GM13977 (cell line): ENCODE data around the gene PPM1D.

Experiments used
- DNase-seq: peaks from one replicate; pipeline ENCODE4 v3.0.0; 2012; ENCODE audit warnings: low spot score
- in situ Hi-C: fragments of 300-500 bp; cut with MboI; formaldehyde crosslinking; loops from one replicate; pipeline ENCODE4 v1.12.0; 2022; ENCODE audit warnings: low sequenced_read_pairs, low pct_unique_long_range_greater_than_20kb, mixed read lengths, inconsistent platforms; ENCODE audit not compliant: unreplicated experiment
- TF ChIP-seq, protein P1 (sequence below): IDR thresholded peaks from 2 replicates; pipeline ENCODE4 v1.5.1; 2012; ENCODE audit warnings: mild to moderate bottlenecking, control low read depth; ENCODE audit not compliant: insufficient read depth; ENCODE audit errors: extremely low read depth, missing control alignments

The PPM1D gene

DNA sequence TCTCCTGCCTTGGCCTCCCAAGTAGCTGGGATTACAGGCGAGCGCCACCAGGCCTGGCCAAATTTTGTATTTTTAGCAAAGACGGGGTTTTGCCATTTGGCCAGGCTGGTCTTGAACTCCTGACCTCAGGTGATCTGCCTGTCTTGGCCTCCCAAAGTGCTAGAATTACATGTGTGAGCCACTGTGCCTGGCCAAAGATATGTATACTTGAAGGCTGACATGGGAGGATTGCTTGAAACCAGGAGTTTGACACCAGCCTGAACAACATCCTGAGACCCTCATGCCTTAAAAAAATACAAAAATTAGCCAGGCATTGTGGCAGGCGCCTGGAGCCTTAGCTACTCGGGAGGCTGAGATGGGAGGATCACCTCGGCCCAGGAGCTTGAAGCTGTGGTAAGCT is 80.8 kb downstream of the PPM1D start:
- no peak for DNase-seq
- TF ChIP-seq, protein P1, sequence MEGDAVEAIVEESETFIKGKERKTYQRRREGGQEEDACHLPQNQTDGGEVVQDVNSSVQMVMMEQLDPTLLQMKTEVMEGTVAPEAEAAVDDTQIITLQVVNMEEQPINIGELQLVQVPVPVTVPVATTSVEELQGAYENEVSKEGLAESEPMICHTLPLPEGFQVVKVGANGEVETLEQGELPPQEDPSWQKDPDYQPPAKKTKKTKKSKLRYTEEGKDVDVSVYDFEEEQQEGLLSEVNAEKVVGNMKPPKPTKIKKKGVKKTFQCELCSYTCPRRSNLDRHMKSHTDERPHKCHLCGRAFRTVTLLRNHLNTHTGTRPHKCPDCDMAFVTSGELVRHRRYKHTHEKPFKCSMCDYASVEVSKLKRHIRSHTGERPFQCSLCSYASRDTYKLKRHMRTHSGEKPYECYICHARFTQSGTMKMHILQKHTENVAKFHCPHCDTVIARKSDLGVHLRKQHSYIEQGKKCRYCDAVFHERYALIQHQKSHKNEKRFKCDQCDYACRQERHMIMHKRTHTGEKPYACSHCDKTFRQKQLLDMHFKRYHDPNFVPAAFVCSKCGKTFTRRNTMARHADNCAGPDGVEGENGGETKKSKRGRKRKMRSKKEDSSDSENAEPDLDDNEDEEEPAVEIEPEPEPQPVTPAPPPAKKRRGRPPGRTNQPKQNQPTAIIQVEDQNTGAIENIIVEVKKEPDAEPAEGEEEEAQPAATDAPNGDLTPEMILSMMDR, result no peak
- in situ Hi-C loops, result no loop called here

DNA sequence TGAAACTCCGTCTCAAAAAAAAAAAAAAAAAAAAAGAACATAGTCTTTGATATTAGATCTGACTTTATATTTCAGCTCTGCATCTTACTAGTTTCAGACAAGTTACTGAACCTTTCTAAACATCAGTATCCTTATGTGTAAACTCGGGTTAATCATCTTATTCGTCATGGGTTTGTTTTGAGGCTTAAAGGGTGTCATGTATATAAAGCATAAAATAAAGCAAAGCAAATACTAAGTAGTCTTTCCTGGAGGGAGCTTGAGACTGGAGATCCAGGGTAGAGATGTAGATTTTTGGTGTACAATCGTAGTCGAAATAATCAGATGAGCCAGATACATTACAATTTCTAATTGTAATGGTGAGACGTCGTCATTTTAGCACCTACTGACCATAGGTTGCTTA is 85.4 kb downstream of the PPM1D start:
- in situ Hi-C loops, result no loop called here
- TF ChIP-seq, protein P1, result no peak
- no peak for DNase-seq

DNA sequence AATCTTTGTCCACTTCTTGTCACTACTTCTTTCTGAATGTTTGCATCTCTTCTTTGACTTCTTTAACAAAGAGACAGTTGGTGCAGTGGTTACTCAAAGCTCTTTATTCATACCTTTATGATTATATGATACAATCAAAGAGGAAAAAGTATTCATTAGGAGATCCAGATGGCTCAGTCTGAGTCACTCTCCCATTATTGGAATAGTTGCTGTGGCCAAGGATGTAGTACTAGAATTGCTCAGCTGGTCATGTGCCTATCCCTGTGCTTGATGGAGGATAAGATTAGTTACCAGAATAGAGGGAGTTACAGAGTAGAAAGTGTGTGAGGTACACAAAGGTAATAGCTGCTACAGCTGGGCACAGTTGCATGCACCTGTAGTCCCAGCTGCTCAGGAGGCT is 96.0 kb downstream of the PPM1D start:
- in situ Hi-C loops, result no loop called here
- DNase-seq, result no peak
- TF ChIP-seq, protein P1, result no peak

DNA sequence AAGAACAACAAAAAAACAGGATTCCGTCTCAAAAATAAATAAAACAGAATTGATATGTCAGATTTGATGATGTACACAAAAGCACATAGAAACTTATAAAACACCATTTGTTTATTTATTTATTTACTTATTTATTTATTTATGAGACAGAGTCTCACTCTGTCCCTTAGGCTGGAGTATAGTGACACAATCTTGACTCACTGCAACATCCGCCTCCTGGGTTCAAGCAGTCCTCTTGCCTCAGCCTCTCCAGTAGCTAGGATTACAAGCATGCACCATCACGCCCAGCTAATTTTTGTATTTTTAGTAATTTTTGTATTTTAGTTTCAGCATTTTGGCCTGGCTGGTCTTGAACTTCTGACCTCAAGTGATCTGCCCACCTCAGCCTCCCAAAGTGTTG is 99.1 kb downstream of the PPM1D start:
- in situ Hi-C loops, result no loop called here
- TF ChIP-seq, protein P1, result no peak
- DNase-seq, result no peak

DNA sequence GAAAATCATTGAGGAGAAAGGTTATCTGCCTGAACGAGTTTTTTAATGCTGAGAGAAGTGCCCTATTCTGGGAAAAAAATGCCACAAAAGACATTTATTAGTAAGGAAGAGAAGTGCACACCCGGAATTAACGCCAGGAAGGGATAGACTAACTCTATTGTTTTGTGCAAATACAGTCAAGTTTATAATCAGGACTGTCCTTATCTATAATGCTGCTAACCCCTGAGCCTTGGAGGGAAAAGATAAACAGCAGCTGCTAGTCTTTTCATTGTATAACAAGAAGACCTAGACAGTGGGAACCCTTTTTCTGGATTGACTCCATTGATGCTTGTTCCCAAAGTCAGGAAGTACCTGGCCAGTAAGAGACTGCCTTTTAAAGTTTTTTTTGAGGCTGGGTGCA is 104.2 kb downstream of the PPM1D start:
- in situ Hi-C loops, result no loop called here
- no peak for DNase-seq
- TF ChIP-seq, protein P1, result no peak

DNA sequence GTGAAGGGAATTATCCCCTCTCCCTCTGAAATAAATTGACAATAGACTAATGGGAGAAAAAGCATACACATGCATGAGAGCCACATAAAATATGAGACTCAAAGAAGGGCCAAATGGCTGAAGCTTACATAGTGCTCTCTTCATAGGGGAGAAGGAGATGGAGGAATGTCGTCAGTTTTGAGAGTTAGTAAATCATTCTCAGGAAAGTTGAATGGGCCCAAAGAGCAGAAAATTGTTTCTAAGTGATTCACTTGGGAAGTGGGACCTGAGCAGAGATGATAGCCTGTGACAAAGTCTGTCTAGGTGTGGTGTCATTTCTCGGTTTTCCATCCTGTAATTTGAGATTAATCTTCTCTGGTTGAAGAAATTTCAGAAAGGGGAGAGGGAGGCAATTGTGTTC is 112.7 kb downstream of the PPM1D start:
- no peak for DNase-seq
- in situ Hi-C loops, result no loop called here
- TF ChIP-seq, protein P1, result no peak

DNA sequence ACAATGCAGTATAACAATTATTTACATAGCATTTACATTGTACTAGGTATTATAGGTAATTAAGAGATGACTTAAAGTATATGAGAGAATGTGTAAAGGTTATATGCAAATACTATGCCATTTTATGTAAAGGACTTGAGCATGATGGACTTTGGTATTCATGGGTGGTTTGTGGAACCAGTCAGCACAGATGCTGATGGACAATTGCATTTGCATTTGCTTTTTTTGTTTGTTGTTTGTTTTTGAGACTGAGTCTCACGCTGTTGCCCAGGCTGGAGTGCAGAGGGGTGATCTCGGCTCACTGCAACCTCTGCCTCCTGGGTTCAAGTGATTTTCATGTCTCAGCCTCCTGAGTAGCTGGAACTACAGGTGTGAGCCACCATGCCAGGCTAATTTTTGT is 113.6 kb downstream of the PPM1D start:
- TF ChIP-seq, protein P1, result no peak
- in situ Hi-C loops, result no loop called here
- DNase-seq, result no peak
